LHCN-M2 (cell line): ENCODE measurements around the gene SERPIND1. TPM values are rescaled to one million over a fixed set of nuclear protein-coding genes. Genes with fewer than 3 reads are reported as not detected.
"Not testable (repeated sequence)": the region's sequence is repeated elsewhere in the genome, so short reads cannot be mapped to it uniquely, and the experiment has no call there.

Source experiments
- DNase-seq: peaks from one replicate; pipeline ENCODE4 v3.0.0-alpha.2; 2012; ENCODE audit warnings: low read depth
- total RNA-seq: library from RNA; depleted of rRNA; stranded (reverse); fragments of >200 nt; gene quantifications from 2 replicates; pipeline ENCODE4 v1.2.3, GENCODE V29; 2014

Gene SERPIND1
- total RNA-seq, 1 experiment from 2014 or later: 0.17 TPM

GRCh38 chr22:20747223-20747622 lies 26.7 kb upstream of the SERPIND1 start:
- no peak for DNase-seq

DNA sequence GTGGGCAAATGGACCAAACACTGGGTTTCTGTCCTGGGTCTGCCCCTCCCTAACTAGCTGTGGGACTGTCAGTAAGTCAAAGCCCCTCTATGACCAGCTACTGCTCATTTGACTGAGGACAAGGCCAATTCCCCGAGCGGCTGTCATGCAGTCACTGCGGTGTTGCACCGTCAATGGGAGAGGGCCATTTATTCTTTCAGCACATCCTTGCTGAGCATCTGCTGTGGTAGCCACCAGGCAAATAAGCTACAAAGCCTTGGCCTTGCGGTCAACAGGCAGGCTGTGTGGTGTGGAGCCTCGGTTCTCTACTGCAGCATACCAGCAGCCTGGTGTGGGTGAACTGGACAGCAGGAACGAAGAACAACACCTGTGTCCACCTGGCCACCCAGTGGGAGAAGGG lies 25.8 kb upstream of the SERPIND1 start:
- DNase-seq: no peak

DNA sequence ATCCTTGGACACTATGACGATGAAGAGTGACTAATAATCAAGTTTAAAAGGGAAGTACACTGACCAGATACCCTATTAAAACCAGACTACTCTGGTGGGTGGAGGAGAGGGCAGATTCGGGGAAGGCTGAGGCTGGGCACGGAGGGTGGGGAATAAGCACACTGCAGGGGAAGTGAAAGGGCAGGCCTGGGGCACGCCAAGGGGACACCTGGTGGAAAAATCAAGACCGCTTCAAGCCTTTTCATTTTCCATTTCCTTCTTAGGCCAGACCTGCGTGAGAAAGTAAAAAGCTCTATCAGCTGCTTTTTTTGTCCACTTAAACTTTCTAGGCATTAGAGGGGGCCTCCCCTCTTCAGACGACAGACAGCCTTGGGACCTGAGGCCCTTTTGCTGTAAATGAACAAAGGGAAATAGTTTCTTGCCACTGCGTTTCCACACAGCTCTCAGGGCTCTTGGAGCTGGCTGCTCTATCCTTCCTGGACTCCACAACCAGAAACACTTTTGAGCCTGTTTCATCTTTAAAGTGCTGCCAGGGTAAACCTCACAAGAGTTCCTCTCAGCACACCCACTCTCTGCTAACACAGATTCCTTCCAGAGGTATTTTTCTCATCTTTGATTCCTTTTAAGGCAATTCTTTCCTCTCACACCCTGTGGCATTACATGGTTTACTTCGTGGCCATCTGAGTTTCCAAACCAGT lies 25.0 kb upstream of the SERPIND1 start:
- no peak for DNase-seq

DNA sequence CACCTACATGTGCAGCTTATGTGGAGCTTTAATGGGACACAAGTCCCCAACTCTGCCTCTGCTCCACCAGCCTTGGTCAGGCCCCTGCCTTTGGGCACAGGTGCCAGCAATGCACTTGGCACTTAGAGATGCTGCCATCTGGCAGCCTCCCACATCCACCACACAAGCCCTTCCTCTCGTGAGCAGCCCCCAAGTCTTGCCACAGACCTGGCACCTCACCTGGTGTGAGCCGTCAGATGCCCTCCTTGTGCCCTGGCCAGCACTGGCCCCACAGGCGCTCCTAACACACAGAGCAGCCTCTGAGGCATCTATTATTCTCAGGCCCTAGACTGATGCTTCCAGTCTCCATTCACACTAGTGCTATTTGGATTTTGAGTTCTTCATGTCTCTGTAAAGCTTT lies 24.5 kb upstream of the SERPIND1 start:
- no peak for DNase-seq

GRCh38 chr22:20750461-20751184 lies 23.3 kb upstream of the SERPIND1 start:
- DNase-seq: peak; percentile 93

GRCh38 chr22:20751185-20751851 lies 22.6 kb upstream of the SERPIND1 start:
- no peak for DNase-seq

DNA sequence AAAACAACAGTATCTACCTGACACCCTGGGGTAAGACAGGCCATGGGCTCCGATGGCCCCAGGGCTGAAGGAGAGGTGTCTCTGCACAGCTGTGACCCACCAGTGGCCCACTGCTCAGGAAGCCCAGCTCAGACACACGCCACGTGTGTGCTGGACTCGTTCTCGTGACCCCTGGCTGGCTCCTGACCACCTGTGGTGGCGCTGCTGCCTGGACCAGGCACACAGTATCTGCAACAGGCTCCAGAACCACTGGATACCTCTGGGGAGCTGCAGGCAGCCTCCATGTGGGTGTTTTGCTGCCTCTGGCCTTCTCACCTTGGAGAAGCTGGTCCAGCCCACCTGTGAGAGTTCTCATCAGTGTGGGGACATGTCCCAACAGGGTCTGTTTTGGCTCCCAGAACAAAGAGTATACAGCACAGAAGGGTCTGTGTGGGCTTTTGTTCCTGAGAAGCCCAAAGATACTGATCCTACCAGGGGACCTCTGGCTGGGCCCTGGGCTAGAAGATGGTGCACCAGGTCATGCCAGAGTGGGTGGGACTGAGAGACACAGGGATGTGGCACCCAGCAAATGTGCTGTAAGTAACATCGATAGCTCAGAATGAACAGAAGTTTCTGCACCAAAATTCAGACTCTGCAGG lies 21.7 kb upstream of the SERPIND1 start:
- no peak for DNase-seq

- no peak for DNase-seq
These were observed 21.0 kb upstream of the SERPIND1 start for GRCh38 chr22:20752873-20753272.

DNA sequence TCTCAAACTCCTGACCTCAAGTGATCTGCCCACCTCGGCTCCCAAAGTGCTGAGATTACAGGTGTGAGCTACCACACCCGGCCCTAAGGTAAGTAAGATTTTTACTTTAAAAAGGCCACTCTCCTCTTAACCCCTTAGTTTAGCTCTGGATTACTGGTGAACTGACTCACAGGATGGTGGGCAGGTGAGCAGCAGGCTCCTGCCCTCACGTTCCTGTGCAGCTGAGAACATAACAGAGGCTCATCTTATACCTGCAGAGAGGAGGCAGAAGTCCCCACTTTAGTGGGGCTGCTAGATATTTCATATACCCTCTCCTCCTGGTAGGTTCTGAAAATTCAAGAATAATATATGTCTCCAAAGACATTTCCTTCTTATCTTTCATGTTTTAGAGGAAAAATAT lies 17.1 kb upstream of the SERPIND1 start:
- no peak for DNase-seq

DNA sequence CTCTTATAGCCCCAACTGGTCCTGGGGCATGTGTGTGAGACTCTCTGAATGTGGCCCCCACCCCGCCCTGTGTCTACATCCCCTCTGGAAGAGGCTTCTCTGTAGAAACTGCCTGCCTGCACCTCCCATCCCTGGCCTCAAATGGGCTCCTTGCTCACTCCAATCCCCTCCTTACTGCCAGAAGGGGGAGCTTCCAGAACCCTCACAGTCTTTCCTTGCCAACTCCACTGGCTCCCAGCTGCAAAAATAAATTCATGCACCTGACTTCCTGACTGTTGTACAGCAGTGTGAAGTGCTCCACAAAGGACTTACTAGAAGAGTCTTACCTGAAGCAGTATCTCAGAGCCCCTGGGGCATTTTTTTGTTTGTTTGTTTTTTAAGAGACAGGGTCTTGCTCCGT lies 15.2 kb upstream of the SERPIND1 start:
- no peak for DNase-seq

GRCh38 chr22:20760084-20760483 lies 13.8 kb upstream of the SERPIND1 start:
- no peak for DNase-seq

DNA sequence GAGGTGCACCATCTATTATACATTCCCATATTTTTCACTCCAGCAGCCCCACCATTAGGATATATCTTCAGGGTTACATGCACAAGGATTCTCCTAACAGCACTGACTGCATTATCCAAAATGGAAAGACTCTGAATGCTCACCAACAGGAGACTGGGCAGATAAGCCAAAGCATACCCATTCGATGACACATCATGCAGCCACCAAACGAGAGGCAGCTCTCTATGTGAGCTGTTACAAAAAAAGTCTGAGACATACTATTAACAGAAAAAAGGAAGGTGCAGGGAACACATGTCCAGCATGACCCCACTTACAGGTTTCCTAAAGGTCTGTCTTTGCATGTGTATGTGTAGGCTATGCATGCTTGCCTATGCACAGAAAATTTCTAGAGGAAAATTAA lies 12.4 kb upstream of the SERPIND1 start:
- DNase-seq: no peak

DNA sequence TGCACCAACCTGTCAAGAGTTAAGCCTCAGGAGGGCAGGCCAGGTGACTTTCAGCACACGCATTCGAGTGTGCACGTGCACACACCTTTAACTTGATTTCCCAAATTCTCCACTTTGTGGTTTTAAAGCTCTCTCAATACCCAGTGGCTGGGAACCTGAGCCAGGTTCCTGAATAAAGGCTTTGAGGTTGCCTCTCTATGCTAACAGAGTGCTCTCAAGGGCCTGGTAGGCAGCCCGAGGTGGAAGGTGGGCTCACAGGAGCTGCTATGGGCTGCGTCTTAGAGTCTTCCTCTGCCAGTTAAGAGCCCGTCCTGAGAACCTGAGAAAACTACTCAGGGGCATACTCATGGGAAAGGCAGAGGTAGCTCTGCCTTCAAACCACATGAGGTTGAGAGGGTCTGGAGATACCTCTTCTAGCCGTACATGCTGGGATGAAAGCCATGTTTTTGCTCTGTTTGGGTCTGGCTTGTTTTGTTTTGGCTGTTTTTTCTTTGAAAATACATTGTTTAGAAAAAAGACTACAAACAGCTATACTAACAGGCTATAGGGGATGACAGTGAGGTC lies 11.6 kb upstream of the SERPIND1 start:
- no peak for DNase-seq

DNA sequence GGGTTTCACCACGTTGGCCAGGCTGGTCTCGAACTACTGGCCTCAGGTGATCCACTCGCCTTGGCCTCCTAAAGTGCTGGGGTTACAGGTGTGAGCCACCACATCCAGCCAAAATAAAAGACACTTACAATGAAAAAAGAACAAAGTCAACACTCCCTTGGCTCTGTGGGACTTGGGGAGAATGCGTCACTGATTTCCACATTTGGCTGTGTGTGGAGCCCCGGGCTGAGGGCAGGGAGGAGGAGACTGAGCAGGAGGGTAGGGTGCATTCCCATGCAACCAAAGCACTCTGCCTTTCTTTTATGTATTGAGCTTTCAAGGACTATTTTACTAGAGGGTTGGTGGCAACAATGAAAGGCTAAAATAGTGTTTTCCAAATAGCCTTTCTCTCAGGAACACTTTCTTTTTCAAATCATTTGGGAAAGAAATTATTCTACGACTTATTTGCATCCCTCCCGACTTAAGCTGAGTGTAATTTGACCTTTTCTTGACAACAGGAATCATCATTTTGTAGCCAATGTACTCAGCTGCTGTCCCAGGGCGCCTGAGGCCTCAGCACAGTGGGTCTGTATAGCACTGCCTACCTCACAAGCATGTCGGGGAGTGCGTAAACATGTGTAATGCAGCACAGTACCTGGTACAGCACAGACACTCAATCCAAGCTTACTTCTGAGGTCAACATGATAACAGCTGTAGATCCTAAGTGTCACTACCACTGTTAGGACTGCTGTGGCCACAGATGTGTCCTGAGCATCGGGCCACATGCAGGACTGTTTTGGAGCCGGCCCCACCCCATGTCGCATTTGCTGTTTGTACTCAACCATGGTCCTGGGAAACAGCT lies 10.1 kb upstream of the SERPIND1 start:
- no peak for DNase-seq

DNA sequence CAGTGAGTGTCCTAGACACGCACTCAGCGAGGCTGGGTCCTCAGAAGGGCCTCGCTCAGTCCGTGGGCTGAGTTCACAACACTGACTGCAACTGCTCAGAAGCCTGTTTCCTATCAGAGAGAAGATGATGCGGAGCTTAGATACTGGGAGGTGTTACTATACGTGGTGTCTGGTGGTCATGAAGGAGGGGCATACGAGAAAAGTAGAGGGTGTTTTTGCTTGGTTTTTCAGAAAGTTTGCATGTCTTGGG lies 9.5 kb upstream of the SERPIND1 start:
- DNase-seq: no peak

GRCh38 chr22:20764729-20765128 lies 9.2 kb upstream of the SERPIND1 start:
- DNase-seq: no peak

- DNase-seq: no peak
These were observed 8.0 kb upstream of the SERPIND1 start for GRCh38 chr22:20765938-20766337.

DNA sequence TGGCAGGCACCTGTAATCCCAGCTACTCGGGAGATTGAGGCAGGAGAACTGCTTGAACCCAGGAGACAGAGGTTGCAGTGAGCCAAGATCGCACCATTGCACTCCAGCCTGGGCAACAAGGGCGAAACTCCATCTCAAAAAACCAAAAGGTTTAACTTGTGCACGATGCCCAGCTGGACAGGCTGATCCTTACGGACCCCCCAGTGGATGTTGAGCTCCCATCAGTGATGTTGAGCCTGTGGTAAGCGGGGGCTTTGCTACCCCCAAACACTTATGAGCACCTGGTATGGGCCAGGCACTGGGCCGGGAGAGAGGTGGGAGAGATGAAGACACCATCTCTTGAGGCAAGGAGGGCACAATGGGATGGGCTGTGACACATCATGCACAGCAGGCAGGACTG lies 7.4 kb upstream of the SERPIND1 start:
- no peak for DNase-seq

DNA sequence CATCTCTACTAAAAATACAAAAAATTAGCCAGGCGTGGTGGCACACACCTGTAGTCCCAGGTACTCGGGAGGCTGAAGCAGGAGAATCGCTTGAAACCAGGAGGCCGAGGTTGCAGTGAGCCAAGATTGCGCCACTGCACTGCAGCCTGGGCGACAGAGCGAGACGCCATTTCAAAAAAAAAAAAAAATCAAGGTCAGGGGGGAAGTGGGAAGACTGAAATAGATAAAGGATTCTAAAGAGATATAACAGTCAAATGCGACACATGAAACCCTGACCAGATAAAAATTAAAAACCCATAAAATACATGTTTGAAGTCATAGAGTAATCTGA lies 4.5 kb upstream of the SERPIND1 start:
- not testable (repeated sequence) for DNase-seq

DNA sequence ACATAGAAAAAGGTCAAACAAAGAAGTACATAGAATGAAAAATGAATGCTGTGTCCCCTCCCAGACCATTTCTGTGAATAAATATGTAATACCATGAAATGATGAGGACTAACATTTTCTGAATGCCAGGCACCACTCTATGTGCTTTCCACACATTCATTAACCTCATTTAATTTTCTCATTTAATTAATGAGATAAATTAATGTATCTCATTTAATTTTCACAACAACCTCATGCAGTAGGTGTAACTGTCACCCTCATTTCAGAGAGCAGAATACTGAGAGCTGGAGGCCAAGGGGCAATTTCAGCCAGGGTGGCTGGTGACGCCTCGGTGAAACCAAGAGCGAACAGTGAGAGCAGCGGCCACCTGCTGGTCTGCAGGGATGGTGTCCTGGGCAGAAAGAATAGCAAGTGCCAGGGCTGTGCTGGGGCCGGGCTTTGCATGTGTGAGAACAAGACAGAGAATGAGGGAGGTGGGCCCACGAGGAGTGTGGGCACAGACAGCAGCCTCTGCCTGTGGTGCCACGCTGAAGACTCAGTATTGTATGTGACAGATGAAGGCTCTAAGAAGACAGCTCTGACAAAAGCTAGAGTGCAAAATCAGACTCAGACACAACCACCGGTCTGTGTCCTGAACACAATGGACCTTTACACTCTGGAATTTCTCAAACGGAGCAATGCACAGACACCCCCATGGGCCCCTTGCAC lies 1.8 kb upstream of the SERPIND1 start:
- DNase-seq: no peak

GRCh38 chr22:20774882-20775281 lies 969 bp downstream of the SERPIND1 start:
- no peak for DNase-seq
